Adrenal gland (tissue), 5 donors: ENCODE data around the gene ADAMTSL3.

Source experiments
- POLR2A ChIP-seq, 2 donors: fragments of 450-650 bp; IDR thresholded peaks; one replicate each; pipeline ENCODE4 v1.6.1; 2017; ENCODE audit warnings: antibody characterized with exemption in 2 of 2, mild to moderate bottlenecking in 2 of 2, moderate library complexity in 1 of 2
- TF ChIP-seq, protein P1 (sequence below), 6 experiments: fragments of 450-650 bp in 4 of 6; fragments of 200-600 bp in 2 of 6; sonication (generic) in 1 of 6; IDR thresholded peaks; 1 replicate in 5 of 6; 2 replicates in 1 of 6; pipeline versions ENCODE4 v1.5.1 to v1.8.0; 2016 to 2021; ENCODE audit warnings: antibody characterized with exemption in 6 of 6, mild to moderate bottlenecking in 2 of 6, moderate library complexity in 1 of 6
- donor health status: DM: no; HTN: no; CAD: no.

- TF ChIP-seq POLR2A (IDR thresholded peaks at IDR 0.05): no peak
- TF ChIP-seq, protein P1, sequence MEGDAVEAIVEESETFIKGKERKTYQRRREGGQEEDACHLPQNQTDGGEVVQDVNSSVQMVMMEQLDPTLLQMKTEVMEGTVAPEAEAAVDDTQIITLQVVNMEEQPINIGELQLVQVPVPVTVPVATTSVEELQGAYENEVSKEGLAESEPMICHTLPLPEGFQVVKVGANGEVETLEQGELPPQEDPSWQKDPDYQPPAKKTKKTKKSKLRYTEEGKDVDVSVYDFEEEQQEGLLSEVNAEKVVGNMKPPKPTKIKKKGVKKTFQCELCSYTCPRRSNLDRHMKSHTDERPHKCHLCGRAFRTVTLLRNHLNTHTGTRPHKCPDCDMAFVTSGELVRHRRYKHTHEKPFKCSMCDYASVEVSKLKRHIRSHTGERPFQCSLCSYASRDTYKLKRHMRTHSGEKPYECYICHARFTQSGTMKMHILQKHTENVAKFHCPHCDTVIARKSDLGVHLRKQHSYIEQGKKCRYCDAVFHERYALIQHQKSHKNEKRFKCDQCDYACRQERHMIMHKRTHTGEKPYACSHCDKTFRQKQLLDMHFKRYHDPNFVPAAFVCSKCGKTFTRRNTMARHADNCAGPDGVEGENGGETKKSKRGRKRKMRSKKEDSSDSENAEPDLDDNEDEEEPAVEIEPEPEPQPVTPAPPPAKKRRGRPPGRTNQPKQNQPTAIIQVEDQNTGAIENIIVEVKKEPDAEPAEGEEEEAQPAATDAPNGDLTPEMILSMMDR (IDR thresholded peaks at IDR 0.05): no peak
These were observed 218.1 kb downstream of the ADAMTSL3 start for GRCh38 chr15:83871808-83872559.
